Neural crest cell (in vitro differentiated cells): ENCODE data around the gene DIP2B. TPM values are rescaled to one million over a fixed set of nuclear protein-coding genes. Genes with fewer than 3 reads are reported as not detected.

Source experiments
- DNase-seq: peaks from one replicate; pipeline ENCODE4 v3.0.0; 2021; ENCODE audit warnings: low read depth, mixed read lengths, low spot score
- H3K27ac Mint-ChIP-seq: one replicate; pipeline ENCODE4 v1.8.0; 2021; ENCODE audit warnings: mild to moderate bottlenecking, mixed read lengths; ENCODE audit not compliant: unreplicated experiment
- H3K27me3 Mint-ChIP-seq: 2 replicates; pipeline ENCODE4 v1.8.0; 2021; ENCODE audit warnings: low read depth, mild to moderate bottlenecking, mixed read lengths
- H3K36me3 Mint-ChIP-seq: 2 replicates; pipeline ENCODE4 v1.8.0; 2021; ENCODE audit warnings: low read depth, mild to moderate bottlenecking, mixed read lengths
- H3K4me1 Mint-ChIP-seq: 2 replicates; pipeline ENCODE4 v1.8.0; 2021; ENCODE audit warnings: mixed read lengths
- H3K4me3 Mint-ChIP-seq: one replicate; pipeline ENCODE4 v1.8.0; 2021; ENCODE audit warnings: mild to moderate bottlenecking, mixed read lengths
- H3K9me3 Mint-ChIP-seq: 2 replicates; pipeline ENCODE4 v1.8.0; 2021; ENCODE audit warnings: mixed read lengths
- CTCF ChIP-seq: fragments of 200-600 bp; sonication (generic); conservative IDR thresholded peaks from 2 replicates; pipeline ENCODE4 v1.5.0; 2021; ENCODE audit warnings: antibody characterized with exemption, mild to moderate bottlenecking
- total RNA-seq: library from RNA; stranded (reverse); gene quantifications from 2 replicates; pipeline ENCODE4 v1.2.1, GENCODE V29; 2021

DIP2B gene
- total RNA-seq, 1 donor from 2014 or later, result 39.4 TPM

- Mint-ChIP-seq H3K27ac (no peak overlapping the region), H3K27me3 (no peaks in the 10 kb centered on the region), H3K4me3 (no peak overlapping the region), H3K9me3 (no peaks in the 10 kb centered on the region), H3K36me3 (no peaks in the 10 kb centered on the region), H3K4me1 (peaks cover 11% of the 10 kb centered on the region)
- no peak for DNase-seq
- TF ChIP-seq CTCF, result no peak
Measured at GRCh38 chr12:50642761-50643160, 138.0 kb downstream of the DIP2B start.

- Mint-ChIP-seq H3K27me3 (no peaks in the 10 kb centered on the region), H3K4me3 (no peak overlapping the region), H3K27ac (no peak overlapping the region), H3K36me3 (no peaks in the 10 kb centered on the region), H3K4me1 (peaks cover 11% of the 10 kb centered on the region), H3K9me3 (no peaks in the 10 kb centered on the region)
- no peak for TF ChIP-seq CTCF
- no peak for DNase-seq
Measured at GRCh38 chr12:50647031-50647430, 142.2 kb downstream of the DIP2B start.

GRCh38 chr12:50647479-50647878, 142.7 kb downstream of the DIP2B start:
- Mint-ChIP-seq H3K4me3 (no peak overlapping the region), H3K27ac (no peak overlapping the region), H3K36me3 (no peaks in the 10 kb centered on the region), H3K9me3 (no peaks in the 10 kb centered on the region), H3K4me1 (peaks cover 11% of the 10 kb centered on the region), H3K27me3 (no peaks in the 10 kb centered on the region)
- no peak for TF ChIP-seq CTCF
- no peak for DNase-seq

GRCh38 chr12:50650285-50650684, 145.5 kb downstream of the DIP2B start:
- no peak overlapping the region for H3K27ac Mint-ChIP-seq

GRCh38 chr12:50655374-50655921, 150.7 kb downstream of the DIP2B start:
- peaks cover 12% of the 10 kb centered on the region for H3K36me3 Mint-ChIP-seq

More at GRCh38 chr12:50650285-50650684, 145.5 kb downstream of the DIP2B start:
- H3K36me3 Mint-ChIP-seq, result peaks cover 4% of the 10 kb centered on the region
- H3K27me3 Mint-ChIP-seq, result no peaks in the 10 kb centered on the region
- TF ChIP-seq CTCF, result no peak
- DNase-seq, result no peak
- H3K9me3 Mint-ChIP-seq, result peaks cover 2% of the 10 kb centered on the region
- H3K4me1 Mint-ChIP-seq, result peaks cover 11% of the 10 kb centered on the region
- H3K4me3 Mint-ChIP-seq, result no peak overlapping the region

More at GRCh38 chr12:50655374-50655921, 150.7 kb downstream of the DIP2B start:
- no peak overlapping the region for H3K27ac Mint-ChIP-seq
- H3K4me3 Mint-ChIP-seq, result no peak overlapping the region
- H3K27me3 Mint-ChIP-seq, result no peaks in the 10 kb centered on the region
- peaks cover 15% of the 10 kb centered on the region for H3K4me1 Mint-ChIP-seq
- no peak for TF ChIP-seq CTCF
- H3K9me3 Mint-ChIP-seq, result peaks cover 6% of the 10 kb centered on the region
- DNase-seq, result no peak
